Aorta (tissue), 5 donors: ENCODE results near the gene EEF1A1. TPM values are rescaled to one million over a fixed set of nuclear protein-coding genes. Genes with fewer than 3 reads are reported as not detected.
"Not testable (repeated sequence)": the region's sequence is repeated elsewhere in the genome, so short reads cannot be mapped to it uniquely, and the experiment has no call there.

Source experiments
- ATAC-seq: fragments of 200-7000 bp; cut with Tn5 transposase; one replicate; pipeline ENCODE4 v1.9.1; 2022; ENCODE audit warnings: moderate library complexity; ENCODE audit not compliant: low FRiP score
- DNase-seq, 2 donors: peaks; one replicate each; pipeline ENCODE4 v3.0.0-alpha.2; 2020
- H3K27ac ChIP-seq, 2 donors: one replicate each; pipeline ENCODE4 v1.5.1; 2013; ENCODE audit warnings: low read length in 2 of 2, mild to moderate bottlenecking in 2 of 2, moderate library complexity in 2 of 2, control low read depth in 1 of 2, inconsistent platforms in 1 of 2, low read depth in 1 of 2
- H3K27me3 ChIP-seq, 2 donors: one replicate each; pipeline ENCODE4 v1.6.1; 2013; ENCODE audit warnings: control low read depth in 1 of 2, low read length in 1 of 2, mild to moderate bottlenecking in 1 of 2, moderate library complexity in 1 of 2; ENCODE audit not compliant: insufficient read depth in 2 of 2, control insufficient read depth in 1 of 2
- H3K36me3 ChIP-seq, 2 donors: one replicate each; pipeline ENCODE4 v1.6.1; 2013; ENCODE audit warnings: control low read depth in 1 of 2, low read length in 1 of 2, mild to moderate bottlenecking in 1 of 2; ENCODE audit not compliant: insufficient read depth in 2 of 2, control insufficient read depth in 1 of 2
- H3K4me1 ChIP-seq, 2 donors: one replicate each; pipeline ENCODE4 v1.6.1; 2013; ENCODE audit warnings: low read length in 2 of 2, control low read depth in 1 of 2, mild to moderate bottlenecking in 1 of 2, moderate library complexity in 1 of 2; ENCODE audit not compliant: insufficient read depth in 2 of 2, control insufficient read depth in 1 of 2
- H3K4me3 ChIP-seq, 2 donors: one replicate each; pipeline ENCODE4 v1.5.1; 2013; ENCODE audit warnings: low read length in 2 of 2, control low read depth in 1 of 2, mild to moderate bottlenecking in 1 of 2
- H3K9me3 ChIP-seq: one replicate; pipeline ENCODE4 v1.6.1; 2013; ENCODE audit warnings: mild to moderate bottlenecking, low read length; ENCODE audit not compliant: control insufficient read depth
- WGBS, 2 donors: extraction: QIAGEN DNeasy Blood & Tissue Kit; methylation state at CpG; one replicate each; pipeline ENCODE4 v1.1.7; 2013; 5-methylcytosine and 5-hydroxymethylcytosine counted together
- intact Hi-C, 2 donors: fragments of 100-400 bp; cut with DNase I; formaldehyde crosslinking; loops; one replicate each; pipeline versions ENCODE4 v1.14.2 to v1.15.0; 2022
- polyA plus RNA-seq, 2 donors: library from polyadenylated mRNA; stranded (reverse); fragments of 200-250 nt; gene quantifications; one replicate each; pipeline ENCODE4 v1.2.3, GENCODE V29; 2013
- total RNA-seq, 2 donors: library from RNA; stranded (reverse); fragmentation: NEBNext Ultra II Directional; extraction: Animal tissue kit (Norgen Biotek cat#: 25700); gene quantifications; one replicate each; pipeline ENCODE4 v1.2.1, GENCODE V29; 2021
- donor health status: healthy with polysubstance abuse.
- donor health status: Bipolar disorder and iron deficiency.
- donor health status: DM: no; HTN: no; CAD: no.
- donor health status: DM: no; HTN: no; CAD: no.
- donor health status: DM: yes; HTN: yes; CAD: no.

EEF1A1 gene
- total and polyA plus RNA-seq, 4 donors: 7,659 to 18,336 (median 8,831) TPM

DNA sequence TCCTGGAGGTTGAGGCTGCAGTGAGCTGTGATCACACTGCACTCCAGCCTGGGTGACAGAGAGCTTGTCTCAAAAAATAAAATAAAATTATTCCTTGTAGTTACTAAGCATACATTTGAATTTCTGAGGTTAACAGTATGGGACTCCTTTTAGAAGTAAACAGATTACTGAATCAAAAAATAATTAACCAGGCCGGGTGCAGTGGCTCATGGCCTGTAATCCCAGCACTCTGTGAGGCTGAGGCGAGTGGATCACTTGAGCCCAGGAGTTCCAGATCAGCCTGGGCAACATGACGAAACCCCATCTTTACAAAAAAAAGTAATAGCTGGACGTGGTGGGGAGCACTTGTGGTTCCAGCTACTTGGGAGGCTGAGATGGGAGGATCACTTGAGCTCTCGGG lies 22.1 kb upstream of the EEF1A1 start:
- intact Hi-C loops: no loop called here
- ATAC-seq (no peak), DNase-seq (no peak)
- 89 to 95% methylated on average over 5 of the region's 5 CpGs for WGBS, 2 donors
- no peaks in the 10 kb centered on the region for H3K9me3 ChIP-seq
- no peak overlapping the region for H3K4me3 ChIP-seq
- H3K27me3 ChIP-seq: no peaks in the 10 kb centered on the region
- H3K36me3 ChIP-seq: no peaks in the 10 kb centered on the region
- H3K27ac ChIP-seq: no peak overlapping the region
- no peaks in the 10 kb centered on the region for H3K4me1 ChIP-seq

GRCh38 chr6:73542481-73542880 lies 21.6 kb upstream of the EEF1A1 start:
- H3K36me3 ChIP-seq, H3K9me3 ChIP-seq, intact Hi-C loops, H3K27me3 ChIP-seq, DNase-seq, H3K27ac ChIP-seq, ATAC-seq, H3K4me1 ChIP-seq, H3K4me3 ChIP-seq: not testable (repeated sequence)
- WGBS, 2 donors: 90 to 92% methylated on average over 3 of the region's 3 CpGs

DNA sequence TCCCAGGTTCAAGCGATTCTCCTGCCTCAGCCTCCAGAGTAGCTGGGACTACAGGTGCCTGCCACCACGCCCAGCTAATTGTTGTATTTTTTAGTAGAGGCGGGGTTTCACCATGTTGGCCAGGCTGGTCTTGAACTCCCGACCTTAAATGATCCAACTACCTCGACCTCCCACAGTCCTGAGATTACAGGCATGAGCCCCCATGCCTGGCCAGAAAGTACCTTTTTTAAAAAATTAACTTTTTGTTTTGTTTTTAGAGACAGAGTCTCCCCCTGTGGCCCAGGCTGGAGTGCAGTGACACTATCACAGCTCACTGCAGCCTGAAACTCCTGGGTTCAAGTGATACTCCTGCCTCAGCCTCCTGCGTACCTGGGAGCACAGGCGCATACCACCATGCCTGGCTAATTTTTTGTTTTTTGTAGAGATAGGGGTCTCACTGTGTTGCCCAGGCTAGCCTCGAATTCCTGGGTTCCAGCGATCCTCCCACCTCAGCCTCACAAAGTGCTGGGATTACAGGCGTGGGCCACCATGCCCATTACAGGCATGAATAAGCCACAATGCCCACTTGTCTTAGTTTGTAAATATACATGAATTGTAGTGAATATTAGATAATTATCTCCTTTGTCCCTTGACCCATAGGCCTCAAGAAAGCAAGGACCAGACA lies 17.4 kb upstream of the EEF1A1 start:
- Histone ChIP-seq H3K4me3 (no peak overlapping the region), H3K27ac (no peak overlapping the region), H3K27me3 (no peaks in the 10 kb centered on the region), H3K9me3 (no peaks in the 10 kb centered on the region), H3K4me1 (no peaks in the 10 kb centered on the region), H3K36me3 (no peaks in the 10 kb centered on the region)
- intact Hi-C loops: no loop called here
- WGBS, 2 donors: 95 to 96% methylated on average over 10 of the region's 10 CpGs
- DNase-seq (no peak), ATAC-seq (no peak)

DNA sequence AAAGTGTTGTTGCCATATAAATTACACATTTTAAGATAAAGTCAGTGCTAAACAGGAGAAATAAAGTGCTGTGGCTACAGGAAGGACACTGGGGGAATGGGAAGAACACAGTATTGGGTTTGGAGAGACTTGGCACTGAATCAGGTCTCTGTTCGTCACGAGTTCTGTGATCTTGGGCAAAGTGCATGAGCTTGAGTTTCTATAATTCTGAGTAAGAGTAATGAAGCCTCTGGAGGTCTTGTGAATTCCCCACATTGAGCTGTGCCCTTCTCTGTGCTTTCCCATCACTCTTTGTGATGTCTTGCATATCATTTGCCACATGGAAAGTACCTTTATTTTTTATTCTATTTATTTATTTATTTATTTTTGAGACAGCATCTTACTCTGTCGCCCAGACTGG lies 16.8 kb upstream of the EEF1A1 start:
- no peak for ATAC-seq
- intact Hi-C loops: no loop called here

GRCh38 chr6:73534628-73535027 lies 13.8 kb upstream of the EEF1A1 start:
- H3K36me3 ChIP-seq: no peaks in the 10 kb centered on the region
- no peak for DNase-seq
- H3K27me3 ChIP-seq: no peaks in the 10 kb centered on the region
- WGBS, 2 donors: 54 to 55% methylated on average over 2 of the region's 2 CpGs
- no peak for ATAC-seq
- H3K4me1 ChIP-seq: no peaks in the 10 kb centered on the region
- intact Hi-C loops: no loop called here
- H3K9me3 ChIP-seq: no peaks in the 10 kb centered on the region
- no peak overlapping the region for H3K4me3 ChIP-seq
- H3K27ac ChIP-seq: no peak overlapping the region

More for the DNA sequence above, 16.8 kb upstream of the EEF1A1 start:
- Histone ChIP-seq H3K9me3 (no peaks in the 10 kb centered on the region), H3K27me3 (no peaks in the 10 kb centered on the region), H3K27ac (no peak overlapping the region), H3K4me1 (no peaks in the 10 kb centered on the region), H3K4me3 (no peak overlapping the region), H3K36me3 (no peaks in the 10 kb centered on the region)
- 74 to 77% methylated on average over 3 of the region's 3 CpGs for WGBS, 2 donors
- DNase-seq: no peak

- intact Hi-C loops: no loop called here
- H3K9me3 ChIP-seq: no peaks in the 10 kb centered on the region
- no peaks in the 10 kb centered on the region for H3K4me1 ChIP-seq
- ATAC-seq (no peak), DNase-seq (no peak)
- no peak overlapping the region for H3K4me3 ChIP-seq
- WGBS, 2 donors: 94 to 98% methylated on average over 3 of the region's 3 CpGs
- H3K36me3 ChIP-seq: no peaks in the 10 kb centered on the region
- H3K27me3 ChIP-seq: no peaks in the 10 kb centered on the region
- no peak overlapping the region for H3K27ac ChIP-seq
Measured at GRCh38 chr6:73532293-73532692, 11.5 kb upstream of the EEF1A1 start.

- no peaks in the 10 kb centered on the region for H3K4me1 ChIP-seq
- H3K9me3 ChIP-seq: no peaks in the 10 kb centered on the region
- intact Hi-C loops: no loop called here
- H3K27ac ChIP-seq: no peak overlapping the region
- 49 to 50% methylated on average over 7 of the region's 7 CpGs for WGBS, 2 donors
- no peak for DNase-seq
- ATAC-seq: no peak
- no peaks in the 10 kb centered on the region for H3K36me3 ChIP-seq
- H3K27me3 ChIP-seq: no peaks in the 10 kb centered on the region
- no peak overlapping the region for H3K4me3 ChIP-seq
Measured at GRCh38 chr6:73528897-73529296, 8.1 kb upstream of the EEF1A1 start.

- H3K4me1 ChIP-seq: no peaks in the 10 kb centered on the region
- no peak for DNase-seq
- H3K9me3 ChIP-seq: no peaks in the 10 kb centered on the region
- no peak overlapping the region for H3K27ac ChIP-seq
- H3K36me3 ChIP-seq: no peaks in the 10 kb centered on the region
- H3K4me3 ChIP-seq: no peak overlapping the region
- WGBS, 2 donors: 83 to 87% methylated on average over 3 of the region's 3 CpGs
- H3K27me3 ChIP-seq: peaks cover 0 to 1% of the 10 kb centered on the region in 2 donors
- intact Hi-C loops: no loop called here
- ATAC-seq: no peak
Measured at GRCh38 chr6:73525546-73526330, 4.9 kb upstream of the EEF1A1 start.
